GM12874 (cell line): ENCODE data around the gene CHMP6.

Experiments used
- CTCF ChIP-seq: IDR thresholded peaks from 2 replicates; pipeline ENCODE4 v1.5.1; 2011; ENCODE audit warnings: low read depth, mild to moderate bottlenecking, control low read depth, low read length, moderate library complexity; ENCODE audit not compliant: insufficient read depth

CHMP6 gene

GRCh38 chr17:80986816-80987475 is 4.7 kb upstream of the CHMP6 start:
- TF ChIP-seq CTCF, result no peak

GRCh38 chr17:80987941-80988461 is 3.6 kb upstream of the CHMP6 start:
- no peak for TF ChIP-seq CTCF

GRCh38 chr17:80989586-80989913 is 2.1 kb upstream of the CHMP6 start:
- no peak for TF ChIP-seq CTCF

GRCh38 chr17:80990921-80991644 is 558 bp upstream of the CHMP6 start:
- TF ChIP-seq CTCF, result no peak

GRCh38 chr17:80992077-80992947 is 671 bp downstream of the CHMP6 start:
- no peak for TF ChIP-seq CTCF

- no peak for TF ChIP-seq CTCF
Measured at GRCh38 chr17:80992948-80993624, 1.4 kb downstream of the CHMP6 start.
